Caco-2 (cell line): ENCODE data around the gene ARHGEF16. TPM values are rescaled to one million over a fixed set of nuclear protein-coding genes. Genes with fewer than 3 reads are reported as not detected.

Source experiments
- BruUV-seq: library from RNA; stranded (reverse); fragments of 400-500 nt; replicated peaks from 2 replicates; lab custom pipeline; 2021; lab: Mats Ljungman, UMichigan
- CTCF ChIA-PET: fragments of 300-600 bp; sonication (Branson Sonifier 250); formaldehyde crosslinking; loops from one replicate; lab custom pipeline; 2022; ENCODE audit warnings: antibody characterized with exemption; lab: Charles Lee
- POLR2A ChIA-PET: fragments of 300-600 bp; sonication (Branson Sonifier 250); formaldehyde crosslinking; loops from one replicate; lab custom pipeline; 2022; ENCODE audit warnings: antibody characterized with exemption; lab: Charles Lee
- DNase-seq, 2 experiments: peaks; one replicate each; pipeline versions ENCODE4 v3.0.0 to v3.0.0-alpha.2; 2020 to 2022
- H3K27me3 ChIP-seq: replicated peaks from 2 replicates; pipeline ENCODE4 v1.6.0; 2011; ENCODE audit warnings: low read length; ENCODE audit not compliant: control insufficient read depth, insufficient read depth
- H3K36me3 ChIP-seq: 2 replicates; pipeline ENCODE4 v1.5.1; 2011; ENCODE audit warnings: low read length; ENCODE audit not compliant: control insufficient read depth, insufficient read depth
- H3K4me1 ChIP-seq: fragments of 250-450 bp; sonication (Bioruptor Pico); 2 replicates; pipeline ENCODE4 v1.5.1; 2020; ENCODE audit warnings: mild to moderate bottlenecking
- H3K4me3 ChIP-seq: 2 replicates; pipeline ENCODE4 v1.5.1; 2011; ENCODE audit warnings: low read depth, mild to moderate bottlenecking, control low read depth, low read length
- H3K9me3 ChIP-seq: fragments of 250-450 bp; sonication (Bioruptor Pico); 2 replicates; pipeline ENCODE4 v1.5.1; 2020; ENCODE audit warnings: mild to moderate bottlenecking, moderate library complexity
- H3K27ac Mint-ChIP-seq: one replicate; pipeline ENCODE4 v1.8.0; 2022; ENCODE audit warnings: mixed read lengths; ENCODE audit not compliant: unreplicated experiment
- H3K27me3 Mint-ChIP-seq: one replicate; pipeline ENCODE4 v1.8.0; 2022; ENCODE audit warnings: mixed read lengths; ENCODE audit not compliant: insufficient read depth, unreplicated experiment
- H3K36me3 Mint-ChIP-seq: one replicate; pipeline ENCODE4 v1.8.0; 2022; ENCODE audit warnings: mild to moderate bottlenecking, mixed read lengths; ENCODE audit not compliant: insufficient read depth, unreplicated experiment
- H3K4me1 Mint-ChIP-seq: one replicate; pipeline ENCODE4 v1.8.0; 2022; ENCODE audit warnings: low read depth, mixed read lengths; ENCODE audit not compliant: unreplicated experiment
- H3K4me3 Mint-ChIP-seq: one replicate; pipeline ENCODE4 v1.8.0; 2022; ENCODE audit warnings: mild to moderate bottlenecking, moderate library complexity, mixed read lengths; ENCODE audit not compliant: unreplicated experiment
- H3K9me3 Mint-ChIP-seq: one replicate; pipeline ENCODE4 v1.8.0; 2022; ENCODE audit warnings: mixed read lengths; ENCODE audit not compliant: unreplicated experiment
- CTCF ChIP-seq, 2 experiments: fragments of 200-600 bp in 1 of 2; IDR thresholded peaks; 1 replicate in 1 of 2; 2 replicates in 1 of 2; pipeline versions ENCODE4 v1.5.1 to v1.8.0; 2011 to 2022; ENCODE audit warnings: antibody characterized with exemption in 1 of 2, control low read depth in 1 of 2, inconsistent platforms in 1 of 2, low read depth in 1 of 2, low read length in 1 of 2, mild to moderate bottlenecking in 1 of 2, moderate library complexity in 1 of 2; ENCODE audit not compliant: insufficient read depth in 1 of 2, severe bottlenecking in 1 of 2, unreplicated experiment in 1 of 2
- intact Hi-C: fragments of 100-400 bp; cut with micrococcal nuclease; formaldehyde crosslinking; loops from one replicate; pipeline ENCODE4 v1.10.0; 2022; ENCODE audit not compliant: unreplicated experiment
- total RNA-seq: library from RNA; stranded (reverse); gene quantifications from 2 replicates; pipeline ENCODE4 v1.2.3, GENCODE V29; 2022

Gene ARHGEF16
- total RNA-seq, 1 experiment from 2014 or later = 40.6 TPM

GRCh38 chr1:3433596-3434320, 20.7 kb upstream of the ARHGEF16 start:
- H3K9me3 ChIP-seq = no peaks in the 10 kb centered on the region
- no TSS peak for BruUV-seq
- no peak overlapping the region for H3K4me3 ChIP-seq
- Mint-ChIP-seq H3K36me3 (no peaks in the 10 kb centered on the region), H3K4me3 (no peak overlapping the region), H3K4me1 (no peaks in the 10 kb centered on the region), H3K9me3 (no peaks in the 10 kb centered on the region), H3K27me3 (peaks cover 3% of the 10 kb centered on the region), H3K27ac (no peak overlapping the region)
- ChIA-PET CTCF (no interaction called here), POLR2A (no interaction called here)
- no peaks in the 10 kb centered on the region for H3K27me3 ChIP-seq
- intact Hi-C loops = no loop called here
- H3K4me1 ChIP-seq = no peaks in the 10 kb centered on the region
- DNase-seq = no peak
- no peak for TF ChIP-seq CTCF (IDR thresholded peaks at IDR 0.05; ENCODE audit: insufficient read depth in 1 of 2, low read depth in 1 of 2, low read length in 1 of 2, severe bottlenecking in 1 of 2, unreplicated experiment in 1 of 2)
- H3K36me3 ChIP-seq = no peaks in the 10 kb centered on the region

GRCh38 chr1:3434406-3435110, 19.9 kb upstream of the ARHGEF16 start:
- no peaks in the 10 kb centered on the region for H3K4me1 Mint-ChIP-seq
- ChIA-PET CTCF (no interaction called here), POLR2A (no interaction called here)
- no peak for DNase-seq
- no peak overlapping the region for H3K4me3 Mint-ChIP-seq
- no peak overlapping the region for H3K4me3 ChIP-seq
- H3K27me3 ChIP-seq = no peaks in the 10 kb centered on the region
- TF ChIP-seq CTCF (IDR thresholded peaks at IDR 0.05; ENCODE audit: insufficient read depth in 1 of 2, low read depth in 1 of 2, low read length in 1 of 2, severe bottlenecking in 1 of 2, unreplicated experiment in 1 of 2) = no peak
- H3K4me1 ChIP-seq = no peaks in the 10 kb centered on the region
- no peaks in the 10 kb centered on the region for H3K9me3 ChIP-seq
- intact Hi-C loops = no loop called here
- no TSS peak for BruUV-seq
- H3K9me3 Mint-ChIP-seq = no peaks in the 10 kb centered on the region
- H3K36me3 ChIP-seq = no peaks in the 10 kb centered on the region
- no peaks in the 10 kb centered on the region for H3K36me3 Mint-ChIP-seq
- H3K27ac Mint-ChIP-seq = no peak overlapping the region
- H3K27me3 Mint-ChIP-seq = peaks cover 3% of the 10 kb centered on the region

GRCh38 chr1:3435666-3436065, 18.8 kb upstream of the ARHGEF16 start:
- DNase-seq = no peak
- no peaks in the 10 kb centered on the region for H3K9me3 Mint-ChIP-seq
- peaks cover 3% of the 10 kb centered on the region for H3K27me3 Mint-ChIP-seq
- ChIA-PET POLR2A (no interaction called here), CTCF (no interaction called here)
- no peak overlapping the region for H3K4me3 Mint-ChIP-seq
- no peak for TF ChIP-seq CTCF (IDR thresholded peaks at IDR 0.05; ENCODE audit: insufficient read depth in 1 of 2, low read depth in 1 of 2, low read length in 1 of 2, severe bottlenecking in 1 of 2, unreplicated experiment in 1 of 2)
- no peaks in the 10 kb centered on the region for H3K36me3 ChIP-seq
- H3K4me1 Mint-ChIP-seq = no peaks in the 10 kb centered on the region
- no peaks in the 10 kb centered on the region for H3K4me1 ChIP-seq
- H3K9me3 ChIP-seq = no peaks in the 10 kb centered on the region
- no TSS peak for BruUV-seq
- no peak overlapping the region for H3K27ac Mint-ChIP-seq
- H3K27me3 ChIP-seq = no peaks in the 10 kb centered on the region
- H3K4me3 ChIP-seq = no peak overlapping the region
- H3K36me3 Mint-ChIP-seq = no peaks in the 10 kb centered on the region
- intact Hi-C loops = no loop called here
